MM.1S (cell line): ENCODE results near the gene SELENOF.

Source experiments
- EZH2 ChIP-seq: fragments of 300-600 bp; sonication (generic); optimal IDR thresholded peaks from 2 replicates; pipeline ENCODE3; 2017; ENCODE audit warnings: low read depth, mild to moderate bottlenecking, antibody characterized with exemption, low read length, mixed read lengths
- TF ChIP-seq, protein P1 (sequence below): fragments of 300-600 bp; sonication (generic); IDR thresholded peaks from 2 replicates; pipeline ENCODE4 v1.5.1; 2016; ENCODE audit warnings: antibody characterized with exemption, low read length, mixed read lengths

DNA sequence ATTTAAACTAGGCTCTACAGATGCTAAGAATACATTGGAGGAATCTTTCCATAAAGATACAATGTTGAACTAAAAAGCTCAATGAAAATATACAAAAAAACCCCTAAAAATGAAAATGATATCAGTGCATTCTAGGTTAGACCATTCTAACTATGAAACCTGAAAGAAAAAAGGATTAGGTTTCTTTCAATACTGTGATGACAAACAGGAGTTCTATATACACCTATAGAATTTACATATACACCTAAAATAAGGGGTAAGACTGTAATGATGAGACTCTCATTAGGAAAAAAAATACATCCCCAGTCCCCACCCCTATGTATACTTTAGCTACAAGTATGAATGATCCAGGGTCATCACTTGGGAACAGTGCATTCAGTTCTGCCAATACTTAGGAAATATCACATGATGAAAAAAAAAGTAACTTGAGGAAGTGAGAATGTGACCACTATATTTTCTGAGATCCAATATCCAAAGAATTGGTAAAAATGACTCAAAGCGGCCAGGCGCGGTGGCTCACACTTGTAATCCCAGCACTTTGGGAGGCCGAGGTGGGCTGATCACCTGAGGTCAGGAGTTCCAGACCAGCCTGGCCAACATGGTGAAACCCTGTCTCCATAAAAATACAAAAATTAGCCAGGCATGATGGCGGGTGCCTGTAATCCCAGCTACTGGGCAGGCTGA, 26.3 kb downstream of the SELENOF start:
- TF ChIP-seq, protein P1, sequence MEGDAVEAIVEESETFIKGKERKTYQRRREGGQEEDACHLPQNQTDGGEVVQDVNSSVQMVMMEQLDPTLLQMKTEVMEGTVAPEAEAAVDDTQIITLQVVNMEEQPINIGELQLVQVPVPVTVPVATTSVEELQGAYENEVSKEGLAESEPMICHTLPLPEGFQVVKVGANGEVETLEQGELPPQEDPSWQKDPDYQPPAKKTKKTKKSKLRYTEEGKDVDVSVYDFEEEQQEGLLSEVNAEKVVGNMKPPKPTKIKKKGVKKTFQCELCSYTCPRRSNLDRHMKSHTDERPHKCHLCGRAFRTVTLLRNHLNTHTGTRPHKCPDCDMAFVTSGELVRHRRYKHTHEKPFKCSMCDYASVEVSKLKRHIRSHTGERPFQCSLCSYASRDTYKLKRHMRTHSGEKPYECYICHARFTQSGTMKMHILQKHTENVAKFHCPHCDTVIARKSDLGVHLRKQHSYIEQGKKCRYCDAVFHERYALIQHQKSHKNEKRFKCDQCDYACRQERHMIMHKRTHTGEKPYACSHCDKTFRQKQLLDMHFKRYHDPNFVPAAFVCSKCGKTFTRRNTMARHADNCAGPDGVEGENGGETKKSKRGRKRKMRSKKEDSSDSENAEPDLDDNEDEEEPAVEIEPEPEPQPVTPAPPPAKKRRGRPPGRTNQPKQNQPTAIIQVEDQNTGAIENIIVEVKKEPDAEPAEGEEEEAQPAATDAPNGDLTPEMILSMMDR: no peak
- no peak for TF ChIP-seq EZH2
